SJSA1 (cell line): ENCODE measurements around the gene SYT14. TPM values are rescaled to one million over a fixed set of nuclear protein-coding genes. Genes with fewer than 3 reads are reported as not detected.
"Not testable (repeated sequence)": the region's sequence is repeated elsewhere in the genome, so short reads cannot be mapped to it uniquely, and the experiment has no call there.

Source experiments
- DNase-seq, 2 experiments: peaks; one replicate each; pipeline ENCODE4 v3.0.0-alpha.2; 2015 to 2020; ENCODE audit warnings: low spot score in 2 of 2, low read depth in 1 of 2
- H3K27ac ChIP-seq: fragments of 250-450 bp; sonication (Bioruptor Pico); 2 replicates; pipeline ENCODE4 v1.5.1; 2020; ENCODE audit warnings: mild to moderate bottlenecking, moderate library complexity
- H3K27me3 ChIP-seq: fragments of 250-450 bp; sonication (Bioruptor Pico); replicated peaks from 2 replicates; pipeline ENCODE4 v1.5.1; 2020; ENCODE audit warnings: mild to moderate bottlenecking, moderate library complexity
- H3K36me3 ChIP-seq: fragments of 250-450 bp; sonication (Bioruptor Pico); 2 replicates; pipeline ENCODE4 v1.5.1; 2020; ENCODE audit warnings: mild to moderate bottlenecking
- H3K4me1 ChIP-seq: fragments of 250-450 bp; sonication (Bioruptor Pico); replicated peaks from 2 replicates; pipeline ENCODE4 v1.6.1; 2021; ENCODE audit warnings: mild to moderate bottlenecking
- H3K4me3 ChIP-seq: fragments of 250-450 bp; sonication (Bioruptor Pico); 2 replicates; pipeline ENCODE4 v1.5.1; 2020; ENCODE audit warnings: mild to moderate bottlenecking
- H3K9me3 ChIP-seq: fragments of 250-450 bp; sonication (Bioruptor Pico); replicated peaks from 2 replicates; pipeline ENCODE4 v1.5.1; 2020; ENCODE audit warnings: mild to moderate bottlenecking
- total RNA-seq: library from RNA; depleted of rRNA; stranded (reverse); fragments of >200 nt; shearing (Covaris generic); gene quantifications from 2 replicates; pipeline ENCODE4 v1.2.3, GENCODE V29; 2014

The SYT14 gene
- total RNA-seq, 1 experiment from 2014 or later: 1.00 TPM

- no peaks in the 10 kb centered on the region for H3K9me3 ChIP-seq
- no peak overlapping the region for H3K27ac ChIP-seq
- H3K36me3 ChIP-seq: no peaks in the 10 kb centered on the region
- DNase-seq: no peak
- no peak overlapping the region for H3K4me3 ChIP-seq
- H3K27me3 ChIP-seq: no peaks in the 10 kb centered on the region
- no peaks in the 10 kb centered on the region for H3K4me1 ChIP-seq
These were observed 83.3 kb downstream of the SYT14 start for GRCh38 chr1:210021145-210021860.

GRCh38 chr1:210022044-210022443, 84.0 kb downstream of the SYT14 start:
- H3K36me3 ChIP-seq: no peaks in the 10 kb centered on the region
- H3K27ac ChIP-seq: no peak overlapping the region
- DNase-seq: no peak
- H3K4me1 ChIP-seq: no peaks in the 10 kb centered on the region
- no peaks in the 10 kb centered on the region for H3K9me3 ChIP-seq
- no peaks in the 10 kb centered on the region for H3K27me3 ChIP-seq
- H3K4me3 ChIP-seq: no peak overlapping the region

GRCh38 chr1:210024282-210024681, 86.3 kb downstream of the SYT14 start:
- Histone ChIP-seq H3K27ac (no peak overlapping the region), H3K27me3 (no peaks in the 10 kb centered on the region), H3K4me3 (no peak overlapping the region), H3K9me3 (no peaks in the 10 kb centered on the region), H3K36me3 (no peaks in the 10 kb centered on the region), H3K4me1 (no peaks in the 10 kb centered on the region)
- DNase-seq: no peak

- H3K36me3 ChIP-seq: no peaks in the 10 kb centered on the region
- no peak for DNase-seq
- no peaks in the 10 kb centered on the region for H3K4me1 ChIP-seq
- no peak overlapping the region for H3K27ac ChIP-seq
- no peak overlapping the region for H3K4me3 ChIP-seq
- no peaks in the 10 kb centered on the region for H3K27me3 ChIP-seq
- no peaks in the 10 kb centered on the region for H3K9me3 ChIP-seq
These were observed 87.0 kb downstream of the SYT14 start for GRCh38 chr1:210024996-210025395.

GRCh38 chr1:210025870-210026269, 87.9 kb downstream of the SYT14 start:
- Histone ChIP-seq H3K4me1 (no peaks in the 10 kb centered on the region), H3K27ac (no peak overlapping the region)
- no peak for DNase-seq

GRCh38 chr1:210027994-210028393, 90.0 kb downstream of the SYT14 start:
- DNase-seq: no peak
- Histone ChIP-seq H3K36me3 (no peaks in the 10 kb centered on the region), H3K4me1 (no peaks in the 10 kb centered on the region), H3K27ac (no peak overlapping the region), H3K9me3 (no peaks in the 10 kb centered on the region), H3K27me3 (no peaks in the 10 kb centered on the region), H3K4me3 (no peak overlapping the region)

More at GRCh38 chr1:210025870-210026269, 87.9 kb downstream of the SYT14 start:
- Histone ChIP-seq H3K36me3 (no peaks in the 10 kb centered on the region), H3K27me3 (no peaks in the 10 kb centered on the region), H3K9me3 (no peaks in the 10 kb centered on the region), H3K4me3 (no peak overlapping the region)

GRCh38 chr1:210031473-210031872, 93.5 kb downstream of the SYT14 start:
- H3K4me1 ChIP-seq: no peaks in the 10 kb centered on the region
- H3K27ac ChIP-seq: no peak overlapping the region
- DNase-seq: no peak
- H3K36me3 ChIP-seq: no peaks in the 10 kb centered on the region
- H3K4me3 ChIP-seq: no peak overlapping the region
- H3K27me3 ChIP-seq: no peaks in the 10 kb centered on the region
- H3K9me3 ChIP-seq: no peaks in the 10 kb centered on the region

- Histone ChIP-seq H3K27me3 (no peaks in the 10 kb centered on the region; the same call in 1 of the 2 replicates), H3K4me1 (no peaks in the 10 kb centered on the region), H3K9me3 (no peaks in the 10 kb centered on the region), H3K36me3 (no peaks in the 10 kb centered on the region), H3K27ac (no peak overlapping the region), H3K4me3 (no peak overlapping the region)
- no peak for DNase-seq
These were observed 105.0 kb downstream of the SYT14 start for GRCh38 chr1:210043058-210043457.

GRCh38 chr1:210049616-210050015, 111.6 kb downstream of the SYT14 start:
- Histone ChIP-seq H3K4me1 (no peaks in the 10 kb centered on the region), H3K4me3 (no peak overlapping the region), H3K27me3 (no peaks in the 10 kb centered on the region), H3K9me3 (no peaks in the 10 kb centered on the region), H3K27ac (no peak overlapping the region), H3K36me3 (no peaks in the 10 kb centered on the region)
- DNase-seq: no peak

GRCh38 chr1:210050491-210050890, 112.5 kb downstream of the SYT14 start:
- not testable (repeated sequence) for H3K36me3 ChIP-seq, DNase-seq, H3K9me3 ChIP-seq, H3K4me3 ChIP-seq, H3K27me3 ChIP-seq, H3K27ac ChIP-seq, H3K4me1 ChIP-seq

GRCh38 chr1:210053126-210053525, 115.1 kb downstream of the SYT14 start:
- no peak overlapping the region for H3K4me3 ChIP-seq
- H3K4me1 ChIP-seq: no peaks in the 10 kb centered on the region
- DNase-seq: no peak
- H3K9me3 ChIP-seq: no peaks in the 10 kb centered on the region
- H3K27ac ChIP-seq: no peak overlapping the region
- H3K36me3 ChIP-seq: no peaks in the 10 kb centered on the region
- H3K27me3 ChIP-seq: no peaks in the 10 kb centered on the region

- no peaks in the 10 kb centered on the region for H3K36me3 ChIP-seq
- no peaks in the 10 kb centered on the region for H3K4me1 ChIP-seq
- H3K27ac ChIP-seq: no peak overlapping the region
- H3K27me3 ChIP-seq: no peaks in the 10 kb centered on the region
- H3K9me3 ChIP-seq: no peaks in the 10 kb centered on the region
- H3K4me3 ChIP-seq: no peak overlapping the region
- DNase-seq: no peak
These were observed 119.6 kb downstream of the SYT14 start for GRCh38 chr1:210057593-210057992.

GRCh38 chr1:210061992-210062391, 124.0 kb downstream of the SYT14 start:
- no peak for DNase-seq
- no peaks in the 10 kb centered on the region for H3K4me1 ChIP-seq
- no peak overlapping the region for H3K4me3 ChIP-seq
- H3K27me3 ChIP-seq: no peaks in the 10 kb centered on the region
- no peaks in the 10 kb centered on the region for H3K36me3 ChIP-seq
- no peak overlapping the region for H3K27ac ChIP-seq
- H3K9me3 ChIP-seq: no peaks in the 10 kb centered on the region

GRCh38 chr1:210070531-210070930, 132.5 kb downstream of the SYT14 start:
- Histone ChIP-seq H3K27me3 (no peaks in the 10 kb centered on the region), H3K4me1 (no peaks in the 10 kb centered on the region), H3K4me3 (no peak overlapping the region), H3K27ac (no peak overlapping the region), H3K36me3 (no peaks in the 10 kb centered on the region), H3K9me3 (no peaks in the 10 kb centered on the region)
- no peak for DNase-seq

- Histone ChIP-seq H3K36me3 (no peaks in the 10 kb centered on the region), H3K27ac (no peak overlapping the region), H3K27me3 (no peaks in the 10 kb centered on the region), H3K9me3 (no peaks in the 10 kb centered on the region), H3K4me1 (no peaks in the 10 kb centered on the region), H3K4me3 (no peak overlapping the region)
- no peak for DNase-seq
These were observed 134.1 kb downstream of the SYT14 start for GRCh38 chr1:210072129-210072528.
